WI38 (cell line): ENCODE data around the gene MRPL19.
A peak's percentile ranks its signal among the peaks of the same experiment; 100 is the strongest.

Source experiments
- H3K4me3 ChIP-seq: 2 replicates; pipeline ENCODE4 v1.5.1; 2011; ENCODE audit warnings: low read depth, mild to moderate bottlenecking, control low read depth, low read length
- CTCF ChIP-seq: IDR thresholded peaks from 2 replicates; pipeline ENCODE4 v1.5.1; 2012; ENCODE audit warnings: low read depth, mild to moderate bottlenecking, control low read depth, low read length

MRPL19 gene

DNA sequence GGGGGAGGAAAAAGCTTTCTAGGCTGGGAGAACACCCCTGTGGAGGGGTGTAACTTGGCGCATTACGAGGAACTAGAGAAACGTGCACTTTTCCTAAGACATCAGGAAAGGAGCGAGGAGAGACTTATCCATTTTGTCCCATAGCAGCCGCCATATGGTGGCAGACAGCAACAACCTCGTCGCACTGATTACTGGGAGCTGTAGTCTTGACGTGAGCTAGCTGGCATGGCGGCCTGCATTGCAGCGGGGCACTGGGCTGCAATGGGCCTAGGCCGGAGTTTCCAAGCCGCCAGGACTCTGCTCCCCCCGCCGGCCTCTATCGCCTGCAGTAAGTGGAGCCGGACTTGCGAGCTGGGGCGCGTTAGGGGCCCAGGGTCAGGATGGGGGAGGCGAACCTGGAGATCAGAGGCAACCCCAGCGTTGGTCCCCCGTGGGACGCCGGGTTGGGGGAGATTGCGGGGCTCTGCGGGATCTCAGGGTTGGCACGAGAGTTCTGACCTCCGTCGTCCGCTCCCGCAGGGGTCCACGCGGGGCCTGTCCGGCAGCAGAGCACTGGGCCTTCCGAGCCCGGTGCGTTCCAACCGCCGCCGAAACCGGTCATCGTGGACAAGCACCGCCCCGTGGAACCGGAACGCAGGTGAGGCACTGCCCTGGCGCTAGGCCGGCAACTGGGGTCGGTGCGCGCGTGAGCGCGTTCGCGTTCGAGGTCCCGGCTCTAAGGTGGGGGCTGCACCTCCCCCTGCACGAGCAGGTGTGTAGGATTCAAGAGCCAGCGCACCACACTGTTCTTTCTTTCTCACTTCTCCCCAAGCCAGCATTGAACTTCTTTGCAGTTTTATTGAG, at the start of gene MRPL19:
Gene MRPL19, plus strand, starts transcription at position 201 of the 843 bp plus-strand sequence. Its CDS starts 25 bp downstream, at position 226.
- no peak for TF ChIP-seq CTCF
- H3K4me3 ChIP-seq: peak within 1 kb of the TSS; percentile 98

DNA sequence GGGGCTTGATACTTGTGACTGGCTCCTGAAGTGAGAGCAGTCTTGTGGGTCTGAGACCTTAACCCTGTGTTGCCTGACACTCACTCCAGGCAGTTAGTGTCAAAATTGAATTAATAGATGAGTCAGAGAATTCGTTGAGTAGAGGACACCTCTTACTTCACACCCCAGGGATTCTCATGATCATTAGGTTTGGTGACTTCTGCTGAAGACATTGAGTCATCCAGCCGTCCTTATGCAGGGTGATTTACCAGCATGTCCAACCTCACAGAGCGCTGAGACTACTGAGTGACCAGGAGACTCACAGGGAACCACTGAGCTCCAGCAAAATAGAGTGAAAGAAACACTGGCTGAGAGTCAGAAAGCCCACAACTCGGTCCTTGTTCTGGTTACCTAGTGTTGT, 49.8 kb upstream of the MRPL19 start:
- H3K4me3 ChIP-seq: no peak overlapping the region
- no peak for TF ChIP-seq CTCF

- no peak for TF ChIP-seq CTCF
- H3K4me3 ChIP-seq: no peak overlapping the region
These were observed 48.6 kb upstream of the MRPL19 start for GRCh38 chr2:75597949-75598348.

DNA sequence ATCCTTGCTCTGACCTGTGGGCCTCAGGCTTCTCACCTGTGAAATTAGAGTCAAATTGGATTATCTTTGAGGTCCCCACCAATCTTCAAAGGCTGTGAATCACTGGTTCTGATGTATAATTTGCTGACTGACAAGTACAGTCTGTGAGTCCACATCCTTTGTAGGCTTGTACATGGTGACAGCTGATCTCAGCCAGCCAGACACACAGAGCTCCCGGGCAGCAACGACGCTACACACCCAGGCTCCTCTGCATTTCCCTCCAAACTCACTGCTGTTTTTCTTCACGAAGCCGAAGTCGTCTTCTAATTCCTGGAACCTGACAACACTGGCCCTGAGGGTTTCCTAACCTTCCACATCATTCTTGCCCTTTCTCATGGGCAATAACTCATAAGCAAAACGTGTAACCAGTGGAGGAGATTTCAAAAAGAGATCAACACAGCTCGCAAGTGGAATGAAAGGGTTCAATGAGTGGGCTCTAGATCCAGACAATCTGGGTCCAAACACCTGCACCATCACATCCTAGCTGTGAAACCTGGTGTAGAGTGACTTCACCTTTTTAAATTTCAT, 47.9 kb upstream of the MRPL19 start:
- no peak for TF ChIP-seq CTCF
- no peak overlapping the region for H3K4me3 ChIP-seq

DNA sequence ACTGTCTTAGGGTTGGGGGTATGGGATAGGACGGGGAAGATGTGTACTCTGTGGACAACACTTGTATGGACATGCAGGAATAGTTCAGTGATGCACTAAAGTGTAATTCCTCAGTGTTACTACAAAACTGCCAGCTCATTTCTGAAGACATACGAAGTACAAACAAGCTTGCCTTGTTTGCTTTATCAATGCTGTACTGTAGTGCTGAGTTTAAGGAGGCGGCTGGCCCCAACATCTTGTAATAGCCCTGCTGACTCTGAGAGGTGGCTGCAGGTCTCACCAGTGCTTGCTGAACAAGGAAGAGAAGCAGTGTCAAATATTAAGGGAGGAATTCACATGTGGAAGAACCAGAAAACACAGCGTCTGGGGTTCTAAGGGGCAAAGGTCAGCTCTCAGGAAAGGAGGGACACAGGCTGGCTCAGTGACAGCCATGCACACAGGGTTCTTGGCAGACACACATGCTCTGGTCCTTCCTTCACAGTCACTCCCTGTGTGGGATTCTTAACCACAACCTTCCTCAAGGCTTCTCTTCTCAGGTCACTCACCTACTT, 46.0 kb upstream of the MRPL19 start:
- no peak overlapping the region for H3K4me3 ChIP-seq
- no peak for TF ChIP-seq CTCF

- no peak overlapping the region for H3K4me3 ChIP-seq
- no peak for TF ChIP-seq CTCF
These were observed 43.8 kb upstream of the MRPL19 start for GRCh38 chr2:75602724-75603342.
